ENCODE data around the gene COPZ1. TPM values are rescaled to one million over a fixed set of nuclear protein-coding genes. Genes with fewer than 3 reads are reported as not detected.

COPZ1 gene
- total RNA-seq, 1 experiment from 2014 or later: 207 TPM

- no peak overlapping the region for H3K27ac Mint-ChIP-seq (ENCODE audit: low read depth, unreplicated experiment)
- no peaks in the 10 kb centered on the region for H3K36me3 Mint-ChIP-seq (ENCODE audit: insufficient read depth, unreplicated experiment)
- no peak for DNase-seq (ENCODE audit: unreplicated experiment)
- H3K9me3 Mint-ChIP-seq (ENCODE audit: unreplicated experiment): no peaks in the 10 kb centered on the region
- H3K4me3 Mint-ChIP-seq (ENCODE audit: unreplicated experiment): no peak overlapping the region
- H3K4me1 Mint-ChIP-seq (ENCODE audit: insufficient read depth, unreplicated experiment): peaks cover 49% of the 10 kb centered on the region
- ChIA-PET POLR2A (no interaction called here), CTCF (interaction anchor here (0.5 to 5.8 kb wide), 6 partner anchors 14 to 340 kb away, joined by 3 to 38 read pairs (median 4); no protein-coding TSS in a partner anchor)
- intact Hi-C loops (cut with micrococcal nuclease): no loop called here
- TF ChIP-seq, protein P1, sequence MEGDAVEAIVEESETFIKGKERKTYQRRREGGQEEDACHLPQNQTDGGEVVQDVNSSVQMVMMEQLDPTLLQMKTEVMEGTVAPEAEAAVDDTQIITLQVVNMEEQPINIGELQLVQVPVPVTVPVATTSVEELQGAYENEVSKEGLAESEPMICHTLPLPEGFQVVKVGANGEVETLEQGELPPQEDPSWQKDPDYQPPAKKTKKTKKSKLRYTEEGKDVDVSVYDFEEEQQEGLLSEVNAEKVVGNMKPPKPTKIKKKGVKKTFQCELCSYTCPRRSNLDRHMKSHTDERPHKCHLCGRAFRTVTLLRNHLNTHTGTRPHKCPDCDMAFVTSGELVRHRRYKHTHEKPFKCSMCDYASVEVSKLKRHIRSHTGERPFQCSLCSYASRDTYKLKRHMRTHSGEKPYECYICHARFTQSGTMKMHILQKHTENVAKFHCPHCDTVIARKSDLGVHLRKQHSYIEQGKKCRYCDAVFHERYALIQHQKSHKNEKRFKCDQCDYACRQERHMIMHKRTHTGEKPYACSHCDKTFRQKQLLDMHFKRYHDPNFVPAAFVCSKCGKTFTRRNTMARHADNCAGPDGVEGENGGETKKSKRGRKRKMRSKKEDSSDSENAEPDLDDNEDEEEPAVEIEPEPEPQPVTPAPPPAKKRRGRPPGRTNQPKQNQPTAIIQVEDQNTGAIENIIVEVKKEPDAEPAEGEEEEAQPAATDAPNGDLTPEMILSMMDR (IDR thresholded peaks at IDR 0.05; ENCODE audit: unreplicated experiment): no peak
- no TSS peak for BruUV-seq (replicated peaks)
- H3K27me3 Mint-ChIP-seq (ENCODE audit: insufficient read depth, unreplicated experiment): no peaks in the 10 kb centered on the region
Observed at GRCh38 chr12:54374562-54375258, 49.8 kb downstream of the COPZ1 start.

DNA sequence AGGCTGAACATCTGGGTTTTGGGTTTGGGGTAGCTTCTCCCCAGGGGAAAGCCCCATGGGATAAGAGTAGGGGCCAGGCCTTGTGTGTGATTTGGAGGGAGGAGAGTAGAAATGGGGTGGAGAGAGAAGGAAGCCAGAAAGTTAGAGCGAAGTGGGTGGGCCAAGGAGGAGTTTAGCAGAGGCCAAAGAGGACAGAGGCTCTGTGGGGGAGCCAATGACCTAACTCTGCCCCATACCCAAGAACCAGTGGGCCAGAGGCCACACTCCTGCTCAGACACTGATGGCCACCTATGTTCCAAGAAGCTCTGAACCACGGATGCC lies 50.3 kb downstream of the COPZ1 start:
- intact Hi-C loops (cut with micrococcal nuclease): no loop called here
- no peaks in the 10 kb centered on the region for H3K36me3 Mint-ChIP-seq (ENCODE audit: insufficient read depth, unreplicated experiment)
- no peak overlapping the region for H3K4me3 Mint-ChIP-seq (ENCODE audit: unreplicated experiment)
- H3K4me1 Mint-ChIP-seq (ENCODE audit: insufficient read depth, unreplicated experiment): peaks cover 52% of the 10 kb centered on the region
- no peaks in the 10 kb centered on the region for H3K27me3 Mint-ChIP-seq (ENCODE audit: insufficient read depth, unreplicated experiment)
- CTCF ChIA-PET: interaction anchor here (1.5 to 8.2 kb wide), 4 partner anchors 14 to 124 kb away, joined by 3 to 120 read pairs (median 22); no protein-coding TSS in a partner anchor
- TF ChIP-seq, protein P1 (IDR thresholded peaks at IDR 0.05; ENCODE audit: unreplicated experiment): no peak
- POLR2A ChIA-PET: no interaction called here
- BruUV-seq (replicated peaks): no TSS peak
- no peak for DNase-seq (ENCODE audit: unreplicated experiment)
- H3K9me3 Mint-ChIP-seq (ENCODE audit: unreplicated experiment): no peaks in the 10 kb centered on the region
- H3K27ac Mint-ChIP-seq (ENCODE audit: low read depth, unreplicated experiment): no peak overlapping the region

- H3K4me1 Mint-ChIP-seq (ENCODE audit: insufficient read depth, unreplicated experiment): peaks cover 48% of the 10 kb centered on the region
- ChIA-PET POLR2A (interaction anchor here (0.6 kb wide), 1 partner anchor 15 kb away, joined by 3 read pairs; no protein-coding TSS in a partner anchor), CTCF (interaction anchor here (0.9 to 8.2 kb wide), 3 partner anchors 15 to 126 kb away, joined by 3 to 120 read pairs (median 4); no protein-coding TSS in a partner anchor)
- DNase-seq (ENCODE audit: unreplicated experiment): no peak
- BruUV-seq (replicated peaks): no TSS peak
- no peak overlapping the region for H3K27ac Mint-ChIP-seq (ENCODE audit: low read depth, unreplicated experiment)
- intact Hi-C loops (cut with micrococcal nuclease): no loop called here
- no peaks in the 10 kb centered on the region for H3K9me3 Mint-ChIP-seq (ENCODE audit: unreplicated experiment)
- no peak overlapping the region for H3K4me3 Mint-ChIP-seq (ENCODE audit: unreplicated experiment)
- no peaks in the 10 kb centered on the region for H3K27me3 Mint-ChIP-seq (ENCODE audit: insufficient read depth, unreplicated experiment)
- H3K36me3 Mint-ChIP-seq (ENCODE audit: insufficient read depth, unreplicated experiment): no peaks in the 10 kb centered on the region
- TF ChIP-seq, protein P1 (IDR thresholded peaks at IDR 0.05; ENCODE audit: unreplicated experiment): no peak
Observed at GRCh38 chr12:54376596-54376995, 51.7 kb downstream of the COPZ1 start.

GRCh38 chr12:54377007-54377406 lies 52.1 kb downstream of the COPZ1 start:
- H3K36me3 Mint-ChIP-seq (ENCODE audit: insufficient read depth, unreplicated experiment): no peaks in the 10 kb centered on the region
- H3K4me3 Mint-ChIP-seq (ENCODE audit: unreplicated experiment): peak overlapping the region; percentile 23
- CTCF ChIA-PET: interaction anchor here (0.9 to 8.2 kb wide), 3 partner anchors 10 to 22 kb away, joined by 4 to 120 read pairs (median 59); no protein-coding TSS in a partner anchor
- no peaks in the 10 kb centered on the region for H3K9me3 Mint-ChIP-seq (ENCODE audit: unreplicated experiment)
- H3K4me1 Mint-ChIP-seq (ENCODE audit: insufficient read depth, unreplicated experiment): peaks cover 48% of the 10 kb centered on the region
- DNase-seq (ENCODE audit: unreplicated experiment): no peak
- H3K27me3 Mint-ChIP-seq (ENCODE audit: insufficient read depth, unreplicated experiment): no peaks in the 10 kb centered on the region
- POLR2A ChIA-PET: interaction anchor here (0.6 kb wide), 1 partner anchor 15 kb away, joined by 3 read pairs; no protein-coding TSS in a partner anchor
- TF ChIP-seq, protein P1 (IDR thresholded peaks at IDR 0.05; ENCODE audit: unreplicated experiment): no peak
- no TSS peak for BruUV-seq (replicated peaks)
- H3K27ac Mint-ChIP-seq (ENCODE audit: low read depth, unreplicated experiment): no peak overlapping the region
- intact Hi-C loops (cut with micrococcal nuclease): no loop called here
